OCI-LY7 (cell line): ENCODE data around the gene ZNF536. TPM values are rescaled to one million over a fixed set of nuclear protein-coding genes. Genes with fewer than 3 reads are reported as not detected.

ENCODE experiments used
- BruUV-seq: library from RNA; stranded (reverse); fragments of 400-500 nt; replicated peaks from 2 replicates; lab custom pipeline; 2021; lab: Mats Ljungman, UMichigan
- CTCF ChIA-PET: fragments of 300-600 bp; sonication (Branson Sonifier 250); formaldehyde crosslinking; loops from one replicate; lab custom pipeline; 2022; ENCODE audit warnings: antibody characterized with exemption; ENCODE audit not compliant: unreplicated experiment; lab: Charles Lee
- POLR2A ChIA-PET: fragments of 300-600 bp; sonication (Branson Sonifier 250); formaldehyde crosslinking; loops from one replicate; lab custom pipeline; 2022; ENCODE audit warnings: antibody characterized with exemption; lab: Charles Lee
- DNase-seq: peaks from one replicate; pipeline ENCODE4 v3.0.0-alpha.2; 2015; ENCODE audit warnings: low spot score
- H2AFZ ChIP-seq: fragments of 200-600 bp; sonication (generic), shearing (Covaris generic); 2 replicates; pipeline ENCODE4 v1.6.1; 2014; ENCODE audit warnings: mild to moderate bottlenecking, antibody characterized with exemption, low read length, moderate library complexity
- H3K27ac ChIP-seq: fragments of 200-600 bp; sonication (generic); 2 replicates; pipeline ENCODE4 v1.5.1; 2014; ENCODE audit warnings: mixed run types, low read depth, mild to moderate bottlenecking, moderate library complexity, low read length, inconsistent platforms; ENCODE audit not compliant: poor library complexity, severe bottlenecking
- H3K36me3 ChIP-seq: fragments of 200-600 bp; sonication (generic); 2 replicates; pipeline ENCODE4 v1.6.1; 2014; ENCODE audit warnings: mild to moderate bottlenecking, antibody characterized with exemption, low read length, moderate library complexity, mixed read lengths; ENCODE audit not compliant: insufficient read depth
- H3K4me1 ChIP-seq: fragments of 200-600 bp; sonication (generic); 2 replicates; pipeline ENCODE4 v1.5.1; 2014; ENCODE audit warnings: mild to moderate bottlenecking, low read length; ENCODE audit not compliant: insufficient read depth, poor library complexity, severe bottlenecking
- H3K4me2 ChIP-seq: fragments of 200-600 bp; sonication (generic); 2 replicates; pipeline ENCODE4 v1.6.1; 2014; ENCODE audit warnings: mild to moderate bottlenecking, low read length
- H3K4me3 ChIP-seq: fragments of 200-600 bp; sonication (generic); 2 replicates; pipeline ENCODE4 v1.5.1; 2014; ENCODE audit warnings: mild to moderate bottlenecking, low read depth, low read length; ENCODE audit not compliant: poor library complexity, severe bottlenecking
- H3K79me2 ChIP-seq: fragments of 200-600 bp; sonication (generic); 2 replicates; pipeline ENCODE4 v1.6.1; 2016; ENCODE audit warnings: low read depth, mild to moderate bottlenecking, low read length, moderate library complexity, mixed read lengths; ENCODE audit not compliant: insufficient read depth
- H3K9me2 ChIP-seq: fragments of 200-600 bp; sonication (generic); 2 replicates; pipeline ENCODE4 v1.6.1; 2016; ENCODE audit warnings: mild to moderate bottlenecking, low read length, mixed read lengths; ENCODE audit not compliant: insufficient read depth
- H3K9me3 ChIP-seq: fragments of 200-600 bp; sonication (generic); 2 replicates; pipeline ENCODE4 v1.6.1; 2014; ENCODE audit warnings: mild to moderate bottlenecking, mixed run types, low read length, mixed read lengths
- H4K20me1 ChIP-seq: fragments of 200-600 bp; sonication (generic); 2 replicates; pipeline ENCODE4 v1.6.1; 2014; ENCODE audit warnings: mild to moderate bottlenecking, antibody characterized with exemption, low read length, moderate library complexity, mixed read lengths; ENCODE audit not compliant: insufficient read depth
- CTCF ChIP-seq: fragments of 200-600 bp; sonication (generic); conservative IDR thresholded peaks from 2 replicates; pipeline ENCODE4 v1.5.1; 2014; ENCODE audit warnings: mild to moderate bottlenecking, antibody characterized with exemption, low read length, moderate library complexity, mixed read lengths
- EZH2phosphoT487 ChIP-seq: fragments of 200-600 bp; sonication (generic); IDR thresholded peaks from 2 replicates; pipeline ENCODE4 v1.6.1; 2018; ENCODE audit warnings: low read depth, borderline replicate concordance, mild to moderate bottlenecking, mixed run types, antibody characterized with exemption, low read length, moderate library complexity, mixed read lengths
- intact Hi-C: fragments of 100-400 bp; cut with micrococcal nuclease; formaldehyde crosslinking; loops from one replicate; pipeline ENCODE4 v1.10.0; 2022; ENCODE audit not compliant: unreplicated experiment
- total RNA-seq, 2 experiments: library from RNA; depleted of rRNA in 1 of 2; stranded (reverse); fragments of >200 nt in 1 of 2; shearing (Covaris generic) in 1 of 2; gene quantifications; 2 replicates each; pipeline ENCODE4 v1.2.3, GENCODE V29; 2014 to 2022

The ZNF536 gene
- total RNA-seq, 2 experiments from 2014 or later: 0.06 to 0.30 TPM

GRCh38 chr19:30323904-30324303 lies 48.3 kb upstream of the ZNF536 start:
- POLR2A ChIA-PET: no interaction called here

GRCh38 chr19:30324982-30325381 lies 47.2 kb upstream of the ZNF536 start:
- H3K4me1 ChIP-seq: no peaks in the 10 kb centered on the region
- TF ChIP-seq EZH2phosphoT487 (no peak), CTCF (no peak)
- H3K4me2 ChIP-seq: no peak overlapping the region
- no TSS peak for BruUV-seq
- DNase-seq: no peak
- no peaks in the 10 kb centered on the region for H3K79me2 ChIP-seq
- no peaks in the 10 kb centered on the region for H4K20me1 ChIP-seq
- no peak overlapping the region for H2AFZ ChIP-seq
- ChIA-PET CTCF (no interaction called here), POLR2A (no interaction called here)
- no peaks in the 10 kb centered on the region for H3K36me3 ChIP-seq
- no peak overlapping the region for H3K4me3 ChIP-seq
- intact Hi-C loops: no loop called here
- H3K9me3 ChIP-seq: no peaks in the 10 kb centered on the region
- no peaks in the 10 kb centered on the region for H3K9me2 ChIP-seq
- no peak overlapping the region for H3K27ac ChIP-seq

More at GRCh38 chr19:30323904-30324303, 48.3 kb upstream of the ZNF536 start:
- CTCF ChIA-PET: no interaction called here
- Histone ChIP-seq H3K9me3 (no peaks in the 10 kb centered on the region), H2AFZ (no peak overlapping the region), H3K79me2 (no peaks in the 10 kb centered on the region), H3K4me3 (no peak overlapping the region), H3K27ac (no peak overlapping the region), H4K20me1 (no peaks in the 10 kb centered on the region), H3K36me3 (no peaks in the 10 kb centered on the region), H3K9me2 (no peaks in the 10 kb centered on the region), H3K4me1 (no peaks in the 10 kb centered on the region), H3K4me2 (no peak overlapping the region)
- TF ChIP-seq EZH2phosphoT487 (no peak), CTCF (no peak)
- intact Hi-C loops: no loop called here
- no peak for DNase-seq
- no TSS peak for BruUV-seq

- Histone ChIP-seq H3K36me3 (no peaks in the 10 kb centered on the region), H3K27ac (no peak overlapping the region), H4K20me1 (no peaks in the 10 kb centered on the region), H3K4me3 (no peak overlapping the region), H3K9me2 (no peaks in the 10 kb centered on the region), H3K4me1 (no peaks in the 10 kb centered on the region), H3K4me2 (no peak overlapping the region), H3K9me3 (no peaks in the 10 kb centered on the region), H2AFZ (no peak overlapping the region), H3K79me2 (no peaks in the 10 kb centered on the region)
- intact Hi-C loops: no loop called here
- no peak for DNase-seq
- no peak for TF ChIP-seq CTCF
- no peak for TF ChIP-seq EZH2phosphoT487
- ChIA-PET POLR2A (no interaction called here), CTCF (no interaction called here)
- no TSS peak for BruUV-seq
These were observed 46.4 kb upstream of the ZNF536 start for GRCh38 chr19:30325676-30326392.
